ENCODE data around the gene RGS19.
"Not testable (repeated sequence)": the region's sequence is repeated elsewhere in the genome, so short reads cannot be mapped to it uniquely, and the experiment has no call there.

RGS19 gene, protein sequence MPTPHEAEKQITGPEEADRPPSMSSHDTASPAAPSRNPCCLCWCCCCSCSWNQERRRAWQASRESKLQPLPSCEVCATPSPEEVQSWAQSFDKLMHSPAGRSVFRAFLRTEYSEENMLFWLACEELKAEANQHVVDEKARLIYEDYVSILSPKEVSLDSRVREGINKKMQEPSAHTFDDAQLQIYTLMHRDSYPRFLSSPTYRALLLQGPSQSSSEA

DNA sequence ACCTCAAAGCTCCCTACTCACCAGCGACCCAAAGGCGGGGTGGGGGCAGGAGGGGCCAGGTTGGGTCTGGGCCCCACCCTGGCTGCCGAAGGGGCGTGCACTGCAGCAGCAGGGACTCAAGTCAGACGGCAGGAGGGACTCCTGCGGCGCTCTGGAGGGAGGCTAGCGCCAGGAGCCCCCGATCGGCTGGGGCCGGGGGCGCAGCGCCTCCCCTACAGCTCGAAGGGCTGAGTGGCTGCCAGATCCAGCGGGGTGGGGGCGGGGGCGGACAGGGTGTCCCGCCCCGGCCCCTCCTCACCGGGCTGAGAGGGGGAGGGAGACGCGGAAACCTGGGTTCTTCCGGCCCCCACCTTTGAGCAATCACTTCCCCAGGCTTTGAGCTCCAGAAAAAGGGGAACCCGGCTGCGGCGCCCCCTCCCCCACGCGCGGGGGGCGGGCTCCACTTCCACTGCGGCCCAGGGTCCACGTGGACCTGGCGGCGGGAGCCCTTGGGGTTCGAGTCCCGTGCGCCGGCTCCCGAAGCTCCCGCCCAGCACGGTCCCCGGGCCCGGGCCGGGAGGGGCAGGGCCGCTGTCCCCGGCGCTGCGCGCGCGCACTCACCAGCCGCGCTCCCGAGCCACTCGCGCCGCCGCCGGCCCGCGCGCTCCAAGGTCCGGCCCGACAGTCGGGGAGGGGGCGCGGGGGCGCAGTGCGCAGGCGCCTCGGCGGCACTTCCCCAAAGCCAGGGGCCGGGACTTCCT, at the start of gene RGS19:
RGS19 (minus strand) TSS at position 246 of the 740 bp plus-strand sequence. CDS start 2,632 bp downstream, outside the sequence.
- peak; percentile 66 for DNase-seq (ENCODE audit: low spot score)

DNA sequence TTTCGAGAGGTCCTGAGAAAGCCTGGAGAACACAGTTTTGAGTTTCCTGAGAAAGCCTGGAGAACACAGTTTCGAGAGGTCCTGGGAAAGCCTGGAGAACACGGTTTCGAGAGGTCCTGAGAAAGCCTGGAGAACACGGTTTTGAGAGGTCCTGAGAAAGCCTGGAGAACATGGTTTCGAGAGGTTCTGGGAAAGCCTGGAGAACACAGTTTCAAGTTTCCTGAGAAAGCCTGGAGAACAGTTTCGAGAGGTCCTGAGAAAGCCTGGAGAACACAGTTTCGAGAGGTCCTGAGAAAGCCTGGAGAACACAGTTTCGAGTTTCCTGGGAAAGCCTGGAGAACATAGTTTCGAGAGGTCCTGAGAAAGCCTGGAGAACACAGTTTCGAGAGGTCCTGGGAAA, 44.2 kb upstream of the RGS19 start:
- not testable (repeated sequence) for DNase-seq (ENCODE audit: low spot score)

DNA sequence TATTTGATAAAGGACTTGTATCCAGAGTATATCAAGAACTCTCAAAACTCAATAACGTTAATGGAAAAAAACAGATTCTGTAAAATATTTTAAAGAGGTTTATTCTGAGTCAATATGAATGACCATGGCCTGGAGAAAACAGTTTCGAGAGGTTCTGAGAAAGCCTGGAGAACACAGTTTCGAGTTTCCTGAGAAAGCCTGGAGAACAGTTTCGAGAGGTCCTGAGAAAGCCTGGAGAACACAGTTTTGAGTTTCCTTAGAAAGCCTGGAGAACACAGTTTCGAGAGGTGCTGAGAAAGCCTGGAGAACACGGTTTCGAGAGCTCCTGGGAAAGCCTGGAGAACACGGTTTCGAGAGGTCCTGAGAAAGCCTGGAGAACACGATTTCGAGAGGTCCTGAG, 43.6 kb upstream of the RGS19 start:
- not testable (repeated sequence) for DNase-seq (ENCODE audit: low spot score)

DNA sequence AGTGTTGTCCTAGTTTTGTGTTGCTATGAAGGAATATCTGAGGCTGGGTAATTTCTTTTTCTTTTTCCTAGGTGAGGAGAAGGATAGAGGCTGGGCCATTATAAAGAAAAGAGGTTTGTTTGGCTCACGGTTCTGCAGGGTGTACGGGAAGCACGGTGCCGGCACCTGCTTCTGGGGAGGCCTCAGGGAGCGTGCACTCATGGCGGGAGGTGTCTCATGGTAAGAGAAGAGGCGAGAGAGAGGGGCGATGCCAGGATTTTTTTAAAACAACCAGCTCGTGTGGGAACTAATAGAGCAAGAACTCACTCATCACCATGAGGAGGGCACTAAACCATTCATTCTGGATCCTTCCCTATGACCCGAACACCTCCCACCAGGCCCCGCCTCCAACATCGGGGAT, 42.3 kb upstream of the RGS19 start:
- DNase-seq (ENCODE audit: low spot score): no peak

DNA sequence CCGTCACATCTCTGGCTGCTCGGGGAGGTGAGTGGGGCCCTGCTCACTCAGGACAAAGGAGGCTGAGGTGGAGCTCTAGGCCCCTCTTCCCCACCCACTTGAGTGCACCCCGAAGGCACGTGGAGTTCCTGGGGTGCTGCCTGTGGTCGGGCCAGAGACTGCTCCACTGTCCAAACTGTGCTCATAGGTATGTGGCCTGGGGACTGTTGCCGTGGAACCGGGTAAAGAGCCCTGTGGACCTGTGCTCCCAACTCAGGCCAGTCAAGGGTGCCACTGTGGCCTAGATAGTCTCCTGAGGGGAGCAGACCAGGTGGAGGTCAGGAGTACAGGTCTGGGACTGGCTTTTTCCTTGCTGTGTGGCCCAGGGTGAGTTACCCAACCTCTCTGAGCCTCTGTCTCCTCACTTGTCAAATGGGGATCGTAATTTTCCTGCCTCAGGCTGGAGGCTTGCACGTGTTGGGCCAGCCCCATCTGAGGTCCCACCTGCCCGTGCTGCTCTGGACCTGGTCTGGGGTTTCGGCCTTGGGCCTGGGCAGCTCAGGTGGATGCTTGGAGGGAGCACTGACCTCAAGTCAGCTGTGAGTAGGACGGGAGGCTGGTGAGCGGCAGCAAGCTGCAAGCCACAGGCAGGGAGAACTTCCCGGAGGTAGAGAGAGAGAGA, 40.5 kb upstream of the RGS19 start:
- no peak for DNase-seq (ENCODE audit: low spot score)

DNA sequence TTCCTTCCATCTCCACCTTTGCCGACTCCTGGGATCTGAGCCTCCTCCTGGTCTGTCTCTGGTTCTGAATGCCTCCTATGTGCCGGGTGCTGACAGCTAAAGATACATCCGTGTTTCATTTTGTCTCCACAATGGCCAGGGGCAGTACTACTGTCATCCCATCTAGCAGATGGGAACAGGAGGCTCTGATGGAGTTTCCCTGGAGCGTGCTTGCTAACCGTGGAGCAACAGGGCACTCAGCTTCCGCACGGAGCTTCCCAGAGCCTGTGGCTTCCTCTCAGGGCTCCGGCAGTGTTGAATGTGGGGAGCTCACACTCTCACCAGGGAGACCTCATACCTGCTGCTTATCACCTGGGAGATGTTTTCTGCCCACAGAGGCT, 40.0 kb upstream of the RGS19 start:
- no peak for DNase-seq (ENCODE audit: low spot score)

DNA sequence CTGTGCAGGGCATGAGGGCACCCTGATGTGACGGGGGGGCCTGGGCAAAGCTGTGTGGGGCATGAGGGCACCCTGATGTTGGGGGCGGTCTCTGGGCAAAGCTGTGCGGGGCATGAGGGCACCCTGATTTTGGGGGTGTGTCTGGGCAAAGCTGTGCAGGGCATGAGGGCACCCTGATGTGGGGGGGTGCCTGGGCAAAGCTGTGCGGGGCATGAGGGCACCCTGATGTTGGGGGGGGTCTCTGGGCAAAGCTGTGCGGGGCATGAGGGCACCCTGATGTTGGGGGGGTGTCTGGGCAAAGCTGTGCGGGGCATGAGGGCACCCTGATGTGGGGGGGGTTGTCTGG, 38.1 kb upstream of the RGS19 start:
- not testable (repeated sequence) for DNase-seq (ENCODE audit: low spot score)

DNA sequence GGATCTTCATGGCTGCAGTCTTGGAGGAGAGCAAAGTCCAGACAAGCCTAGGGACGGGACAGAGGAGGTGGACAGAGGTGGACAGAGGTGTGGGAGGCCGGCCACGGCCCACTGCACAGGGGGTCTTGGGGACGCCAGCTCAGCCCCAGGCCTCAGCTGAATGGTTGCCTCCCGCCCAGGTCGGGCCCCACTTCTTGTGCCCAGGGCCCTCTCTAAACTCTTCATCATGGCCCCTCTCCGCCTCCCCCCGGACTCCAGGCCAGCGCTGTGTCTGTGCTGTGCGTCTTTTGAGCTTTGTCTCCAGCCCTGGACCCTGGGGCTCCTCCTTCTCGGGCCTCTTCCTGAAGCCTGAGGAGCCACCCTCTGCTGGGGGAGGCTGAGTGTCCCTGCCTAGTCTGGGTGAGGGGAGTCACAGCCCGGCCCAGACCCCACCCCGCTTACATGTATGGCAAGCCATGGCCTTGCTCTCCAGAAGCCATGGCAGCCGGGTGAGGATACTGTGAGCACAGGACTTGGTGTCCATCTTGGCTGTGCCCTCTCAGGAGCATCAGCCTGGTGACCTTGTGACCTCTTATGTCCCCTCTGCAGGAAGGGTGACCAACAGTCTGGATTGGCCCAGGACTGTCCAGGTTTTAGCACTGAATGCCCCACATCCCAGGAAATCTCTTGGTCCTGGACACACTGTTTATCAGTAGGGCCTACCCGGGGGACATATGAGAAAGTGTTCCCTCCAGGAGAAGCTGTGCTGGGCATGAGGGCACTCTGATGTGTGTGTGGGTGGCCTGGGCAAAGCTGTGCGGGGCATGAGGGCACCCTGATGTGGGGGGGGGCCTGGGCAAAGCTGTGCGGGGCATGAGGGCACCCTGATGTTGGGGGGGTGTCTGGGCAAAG, 37.5 kb upstream of the RGS19 start:
- DNase-seq (ENCODE audit: low spot score): no peak

DNA sequence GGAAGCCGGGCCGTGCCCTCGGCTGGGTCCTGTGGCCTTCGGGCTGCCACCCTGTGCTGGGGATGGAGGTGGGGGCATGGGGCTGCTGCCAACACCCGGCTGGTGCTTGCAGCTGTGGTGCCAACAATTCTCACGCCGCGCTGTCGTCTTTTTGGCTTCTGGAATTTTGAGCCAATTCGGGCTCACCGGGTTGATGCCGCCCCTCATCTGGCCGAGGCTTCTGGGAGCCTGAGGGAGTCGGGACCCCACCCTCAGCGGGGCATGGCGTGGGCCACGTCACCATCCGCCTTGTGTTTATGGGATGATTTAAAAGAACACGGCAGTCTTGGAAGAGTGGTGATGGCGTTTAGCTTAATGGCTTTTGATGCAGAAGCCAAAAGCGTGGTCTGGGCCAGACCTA, 36.7 kb upstream of the RGS19 start:
- no peak for DNase-seq (ENCODE audit: low spot score)

DNA sequence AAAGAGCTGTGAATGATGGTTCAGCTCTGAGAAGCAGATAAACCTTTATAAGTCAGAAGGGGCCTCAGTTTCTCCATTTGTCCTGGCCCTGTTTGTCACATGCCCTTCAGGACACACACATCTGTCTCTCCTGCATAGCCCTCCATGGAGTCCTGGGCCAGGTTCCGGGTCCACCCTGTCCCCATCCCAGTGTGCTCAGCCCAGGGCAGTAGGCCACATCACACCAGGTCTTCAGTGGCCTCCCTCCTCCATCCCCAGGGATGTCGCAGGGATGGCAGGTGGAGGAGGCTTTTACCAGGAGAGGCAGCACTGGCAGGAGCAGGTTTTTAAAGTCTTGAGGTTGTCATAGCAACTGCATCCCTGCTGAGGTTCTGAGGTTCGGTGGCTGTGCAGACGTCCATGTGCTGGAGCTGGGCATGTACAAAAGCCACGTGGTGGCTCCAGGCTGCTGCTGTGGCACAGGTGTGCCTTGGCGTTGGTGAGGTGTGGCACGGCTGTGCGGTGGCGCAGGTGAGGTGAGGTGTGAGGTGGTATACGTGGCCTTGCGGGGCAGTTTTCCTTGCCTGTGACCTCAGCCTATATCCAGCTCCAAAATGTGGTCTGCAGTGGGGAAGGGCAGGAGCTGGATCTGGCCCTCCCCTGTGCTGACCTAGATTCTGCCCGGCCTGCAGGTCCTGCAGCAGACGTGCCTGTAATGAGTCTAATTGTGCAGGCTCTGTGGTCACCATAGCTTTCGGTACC, 36.0 kb upstream of the RGS19 start:
- no peak for DNase-seq (ENCODE audit: low spot score)

DNA sequence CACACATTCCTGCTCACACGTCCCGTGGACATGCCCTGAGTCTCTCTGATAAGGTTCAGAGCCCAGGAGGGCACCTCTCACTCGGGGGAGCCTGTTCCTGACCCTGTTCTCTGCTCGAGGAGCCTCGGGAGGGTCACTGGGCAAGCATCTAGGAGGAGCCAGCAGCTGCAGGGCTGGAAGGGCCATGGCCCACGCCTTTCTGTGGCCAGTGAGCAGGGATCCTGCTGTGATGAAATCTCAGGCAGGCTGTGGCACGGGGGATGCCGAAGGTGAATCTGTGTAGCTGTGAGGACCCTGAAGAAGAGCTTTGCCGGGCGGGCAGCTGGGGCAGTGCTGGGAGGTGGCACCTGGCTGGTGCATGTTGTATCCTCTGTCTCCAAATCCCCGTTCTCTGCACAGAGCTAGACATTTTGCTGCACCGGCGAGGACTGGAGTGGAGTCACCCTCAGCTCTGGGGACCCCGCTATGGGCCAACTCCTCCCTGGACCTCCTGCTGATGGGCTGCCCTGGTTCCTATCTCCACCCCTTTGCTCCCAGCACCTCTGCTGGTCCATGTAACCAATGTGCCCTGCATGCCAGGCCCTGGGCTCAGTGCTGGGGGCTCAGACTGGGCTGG, 35.1 kb upstream of the RGS19 start:
- DNase-seq (ENCODE audit: low spot score): no peak

DNA sequence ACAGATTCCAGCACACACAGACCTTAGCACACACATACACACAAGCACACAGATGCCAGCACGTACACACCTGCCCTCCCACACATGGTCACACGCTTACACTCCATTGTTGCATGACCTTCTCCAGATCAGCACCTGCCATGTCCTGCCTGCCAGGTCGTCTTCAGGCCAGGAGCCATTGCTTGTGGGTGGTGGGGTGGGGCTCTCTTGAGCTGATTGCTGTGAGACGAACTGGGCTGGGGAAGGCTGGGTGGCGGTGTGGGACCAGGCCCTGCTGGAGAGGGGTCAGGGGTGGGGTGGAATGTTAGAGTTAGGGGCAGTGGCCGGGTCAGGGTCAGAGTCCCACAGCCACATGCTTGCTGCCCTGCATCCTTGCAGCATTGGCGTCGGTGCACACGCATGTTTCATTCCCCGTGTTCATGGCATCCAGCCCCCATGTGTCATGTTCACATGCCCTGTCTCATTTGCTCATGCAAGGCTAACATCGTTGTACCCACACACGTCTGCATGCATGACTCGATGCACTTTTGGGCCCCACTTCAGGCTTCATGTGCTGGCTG, 34.6 kb upstream of the RGS19 start:
- DNase-seq (ENCODE audit: low spot score): no peak

DNA sequence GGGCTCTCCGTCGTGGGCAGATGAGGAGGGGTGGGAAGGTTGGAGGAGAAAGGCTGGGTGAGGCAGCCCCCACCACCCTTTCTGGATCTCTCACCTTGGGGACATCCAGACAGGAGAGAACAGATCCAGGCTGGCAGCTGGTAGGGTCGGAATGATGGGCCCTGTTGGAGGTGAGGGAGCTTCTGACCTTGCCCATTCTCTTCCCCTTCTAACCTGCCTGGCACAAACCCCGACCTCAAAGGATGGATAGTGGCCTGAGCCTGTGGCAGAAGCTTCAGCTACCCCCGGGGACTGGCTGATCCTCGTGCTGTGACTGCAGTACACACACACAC, 34.1 kb upstream of the RGS19 start:
- no peak for DNase-seq (ENCODE audit: low spot score)

DNA sequence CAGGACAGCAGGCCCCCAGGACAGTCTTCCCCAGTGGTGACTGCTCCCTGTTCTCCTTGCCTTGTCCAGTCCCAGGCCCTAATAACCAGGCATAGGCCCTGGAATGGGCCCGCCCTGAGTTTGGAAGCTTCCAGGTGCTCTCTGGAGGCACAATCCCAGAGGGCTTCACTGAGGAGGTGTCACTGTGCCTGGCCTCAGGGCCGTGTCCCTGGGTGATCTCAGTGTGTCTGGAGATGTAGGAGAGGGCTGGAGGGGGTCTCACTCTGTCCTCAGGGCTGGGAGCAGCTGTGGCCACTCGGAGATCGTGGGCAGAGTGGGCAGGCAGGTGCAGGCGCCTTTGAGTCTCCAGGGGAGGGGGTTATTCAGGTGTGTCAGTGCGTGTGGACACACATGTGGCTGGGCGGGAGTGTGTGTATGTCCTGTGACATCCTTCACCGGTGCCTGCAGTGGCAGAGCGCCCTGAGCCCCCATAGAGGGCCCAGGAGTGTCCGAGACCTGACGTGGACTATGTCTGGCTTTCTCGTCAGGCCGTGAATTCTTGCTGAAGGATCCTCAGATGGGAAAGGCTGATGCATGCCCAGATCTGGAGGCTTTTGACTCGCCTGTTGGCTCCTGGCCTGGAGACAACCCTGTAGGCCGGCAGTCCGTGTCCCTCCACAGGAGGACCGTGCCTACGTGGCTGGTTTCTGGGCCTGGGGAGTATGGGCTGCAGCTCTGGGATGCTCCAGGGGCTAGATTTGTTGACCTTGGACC, 33.5 kb upstream of the RGS19 start:
- DNase-seq (ENCODE audit: low spot score): no peak

DNA sequence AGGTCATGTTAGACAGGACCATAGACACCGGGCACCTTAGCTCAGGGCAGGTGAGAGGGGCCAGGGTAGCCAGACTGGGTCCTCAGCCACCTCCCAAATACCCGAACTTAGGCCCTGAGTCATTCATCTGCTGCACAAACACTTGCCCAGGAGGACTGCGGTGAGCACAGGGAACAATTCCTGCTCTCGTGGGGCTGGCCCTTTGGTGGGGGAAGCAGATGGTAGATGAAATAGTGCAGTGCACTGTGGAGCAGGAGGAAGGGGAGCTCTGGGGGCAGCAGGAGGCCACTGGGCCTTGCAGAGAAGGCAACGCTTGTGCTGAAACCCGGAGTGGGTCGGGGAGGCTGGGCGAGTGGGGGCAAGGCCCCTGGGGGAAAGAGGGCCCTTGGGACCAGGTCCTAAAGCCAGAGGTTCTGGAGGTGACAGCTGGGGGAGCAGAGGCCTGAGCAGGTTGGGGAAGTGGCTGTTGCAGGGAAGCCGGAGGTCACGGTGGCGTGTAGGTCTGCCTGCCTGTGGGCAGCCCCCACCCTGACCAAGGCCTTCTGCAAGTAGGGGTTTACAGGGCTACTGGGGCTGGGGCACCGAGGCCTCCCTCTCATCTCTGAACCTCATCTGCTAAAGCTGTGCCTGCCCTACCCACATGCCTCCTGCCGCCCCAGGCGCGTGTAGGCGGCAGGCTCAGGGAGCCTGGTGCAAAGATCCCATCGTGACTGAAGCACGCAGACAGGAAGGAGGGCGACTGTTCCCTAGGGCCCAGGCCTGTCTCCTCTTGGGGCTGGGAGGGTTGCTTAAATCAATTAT, 32.7 kb upstream of the RGS19 start:
- no peak for DNase-seq (ENCODE audit: low spot score)

DNA sequence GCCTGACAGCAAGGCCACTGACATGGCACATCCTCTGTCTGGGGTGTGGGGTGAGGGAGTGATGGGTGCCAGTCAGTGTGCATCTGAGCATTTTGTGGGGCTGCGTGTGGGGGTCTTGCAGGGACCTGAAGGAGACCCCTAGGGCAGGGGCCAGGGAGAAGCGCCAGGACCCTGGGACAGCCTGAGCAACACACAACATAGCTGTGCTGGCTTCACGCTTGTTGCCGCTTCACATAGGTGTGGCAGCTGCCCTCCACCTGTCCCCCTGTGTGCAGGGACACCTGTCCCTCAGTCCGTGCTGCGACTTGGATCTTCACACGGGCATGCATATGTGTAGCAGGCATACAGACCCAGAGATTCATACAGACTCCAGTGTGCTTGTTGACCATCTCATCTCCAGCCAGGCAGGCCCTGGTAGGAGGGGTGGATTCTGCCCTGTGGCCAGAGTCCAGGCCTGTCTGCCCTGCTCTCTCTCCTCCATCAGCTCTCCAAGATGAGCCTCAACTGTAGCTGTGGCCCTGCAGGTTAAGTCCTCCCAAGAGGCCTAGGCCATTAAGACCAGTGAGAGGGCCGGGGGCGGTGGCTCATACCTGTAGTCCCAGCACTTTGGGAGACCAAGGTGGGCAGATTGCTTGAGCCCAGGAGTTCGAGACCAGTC, 31.2 kb upstream of the RGS19 start:
- no peak for DNase-seq (ENCODE audit: low spot score)

DNA sequence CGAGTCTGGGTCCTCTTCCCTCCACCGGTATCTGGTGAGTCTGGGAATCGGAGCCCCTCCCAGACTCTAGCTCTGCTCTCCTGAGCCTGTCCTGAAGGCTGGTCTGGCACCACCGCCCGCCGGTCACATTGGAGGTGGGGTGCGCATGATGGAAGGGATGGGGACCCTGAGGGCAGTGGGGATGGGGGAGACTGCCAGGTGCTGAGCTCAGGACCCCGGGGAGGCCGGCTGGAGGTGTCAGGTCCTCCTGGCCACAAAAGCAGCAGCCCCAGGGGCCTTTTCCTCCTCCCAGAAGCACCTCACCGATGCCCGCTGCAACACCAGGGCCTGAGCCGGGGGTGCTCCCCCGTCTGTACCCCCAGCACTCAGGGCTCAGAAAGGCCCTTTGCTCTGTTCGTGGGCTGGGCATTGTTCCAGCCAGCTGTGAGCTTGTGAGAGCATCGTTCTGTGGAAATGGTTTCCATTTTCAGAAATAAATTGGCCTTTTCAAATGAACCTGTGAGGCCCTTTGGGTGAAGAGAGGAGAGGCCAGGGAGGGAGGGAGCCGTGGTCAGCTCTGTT, 30.6 kb upstream of the RGS19 start:
- no peak for DNase-seq (ENCODE audit: low spot score)
